GM10266 (cell line): ENCODE measurements around the gene TLE5.

Experiments
- DNase-seq: peaks from one replicate; pipeline ENCODE4 v3.0.0; 2012; ENCODE audit errors: extremely low spot score
- TF ChIP-seq, protein P1 (sequence below): IDR thresholded peaks from 2 replicates; pipeline ENCODE4 v1.5.1; 2012; ENCODE audit warnings: mild to moderate bottlenecking, low read depth; ENCODE audit not compliant: control insufficient read depth, insufficient read depth; ENCODE audit errors: missing control alignments

The TLE5 gene

GRCh38 chr19:3080286-3080685 lies 18.0 kb upstream of the TLE5 start:
- DNase-seq, result no peak
- TF ChIP-seq, protein P1, sequence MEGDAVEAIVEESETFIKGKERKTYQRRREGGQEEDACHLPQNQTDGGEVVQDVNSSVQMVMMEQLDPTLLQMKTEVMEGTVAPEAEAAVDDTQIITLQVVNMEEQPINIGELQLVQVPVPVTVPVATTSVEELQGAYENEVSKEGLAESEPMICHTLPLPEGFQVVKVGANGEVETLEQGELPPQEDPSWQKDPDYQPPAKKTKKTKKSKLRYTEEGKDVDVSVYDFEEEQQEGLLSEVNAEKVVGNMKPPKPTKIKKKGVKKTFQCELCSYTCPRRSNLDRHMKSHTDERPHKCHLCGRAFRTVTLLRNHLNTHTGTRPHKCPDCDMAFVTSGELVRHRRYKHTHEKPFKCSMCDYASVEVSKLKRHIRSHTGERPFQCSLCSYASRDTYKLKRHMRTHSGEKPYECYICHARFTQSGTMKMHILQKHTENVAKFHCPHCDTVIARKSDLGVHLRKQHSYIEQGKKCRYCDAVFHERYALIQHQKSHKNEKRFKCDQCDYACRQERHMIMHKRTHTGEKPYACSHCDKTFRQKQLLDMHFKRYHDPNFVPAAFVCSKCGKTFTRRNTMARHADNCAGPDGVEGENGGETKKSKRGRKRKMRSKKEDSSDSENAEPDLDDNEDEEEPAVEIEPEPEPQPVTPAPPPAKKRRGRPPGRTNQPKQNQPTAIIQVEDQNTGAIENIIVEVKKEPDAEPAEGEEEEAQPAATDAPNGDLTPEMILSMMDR, result no peak

DNA sequence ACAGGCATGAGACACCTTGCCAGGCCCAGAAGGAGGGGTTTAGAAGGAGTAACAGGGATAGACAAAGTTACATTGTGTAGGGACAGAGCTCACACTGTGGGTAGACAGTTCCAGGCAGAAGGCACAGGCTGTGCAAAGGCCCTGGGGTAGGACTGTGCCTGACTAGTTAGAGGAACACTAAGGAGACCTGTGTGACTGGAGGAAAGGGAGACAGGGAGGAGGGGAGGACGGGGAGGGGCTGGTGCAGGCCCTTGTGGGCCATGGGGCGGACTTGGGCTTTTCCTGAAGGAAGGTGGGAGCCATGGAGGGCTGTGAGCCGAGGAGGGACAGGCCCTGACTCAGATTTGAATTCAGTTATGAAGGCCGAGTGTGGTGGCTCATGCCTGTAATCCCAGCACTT lies 17.3 kb upstream of the TLE5 start:
- TF ChIP-seq, protein P1, result no peak
- no peak for DNase-seq

GRCh38 chr19:3075605-3076431 lies 13.5 kb upstream of the TLE5 start:
- TF ChIP-seq, protein P1, result peak; percentile 98

GRCh38 chr19:3073931-3074595 lies 11.8 kb upstream of the TLE5 start:
- no peak for DNase-seq
- TF ChIP-seq, protein P1, result peak; percentile 25

More at GRCh38 chr19:3075605-3076431, 13.5 kb upstream of the TLE5 start:
- DNase-seq, result peak; percentile 82

GRCh38 chr19:3073159-3073563 lies 10.9 kb upstream of the TLE5 start:
- TF ChIP-seq, protein P1, result no peak

GRCh38 chr19:3071768-3072167 lies 9.5 kb upstream of the TLE5 start:
- TF ChIP-seq, protein P1, result no peak
- DNase-seq, result peak; percentile 3

More at GRCh38 chr19:3073159-3073563, 10.9 kb upstream of the TLE5 start:
- DNase-seq, result no peak

- TF ChIP-seq, protein P1, result no peak
- peak; percentile 6 for DNase-seq
Measured at GRCh38 chr19:3068071-3068470, 5.8 kb upstream of the TLE5 start.
